Stimulated activated CD8-positive, alpha-beta memory T cell treated with anti-CD3 and anti-CD28 coated beads, Interleukin-15, amount 100 ng/mL, for 4 hours (primary cell): ENCODE results near the gene REX1BD.

Source experiments
- DNase-seq, 2 donors: peaks; one replicate each; pipeline ENCODE4 v3.0.0-alpha.2; 2020; ENCODE audit warnings: low read depth in 2 of 2

The REX1BD gene

DNA sequence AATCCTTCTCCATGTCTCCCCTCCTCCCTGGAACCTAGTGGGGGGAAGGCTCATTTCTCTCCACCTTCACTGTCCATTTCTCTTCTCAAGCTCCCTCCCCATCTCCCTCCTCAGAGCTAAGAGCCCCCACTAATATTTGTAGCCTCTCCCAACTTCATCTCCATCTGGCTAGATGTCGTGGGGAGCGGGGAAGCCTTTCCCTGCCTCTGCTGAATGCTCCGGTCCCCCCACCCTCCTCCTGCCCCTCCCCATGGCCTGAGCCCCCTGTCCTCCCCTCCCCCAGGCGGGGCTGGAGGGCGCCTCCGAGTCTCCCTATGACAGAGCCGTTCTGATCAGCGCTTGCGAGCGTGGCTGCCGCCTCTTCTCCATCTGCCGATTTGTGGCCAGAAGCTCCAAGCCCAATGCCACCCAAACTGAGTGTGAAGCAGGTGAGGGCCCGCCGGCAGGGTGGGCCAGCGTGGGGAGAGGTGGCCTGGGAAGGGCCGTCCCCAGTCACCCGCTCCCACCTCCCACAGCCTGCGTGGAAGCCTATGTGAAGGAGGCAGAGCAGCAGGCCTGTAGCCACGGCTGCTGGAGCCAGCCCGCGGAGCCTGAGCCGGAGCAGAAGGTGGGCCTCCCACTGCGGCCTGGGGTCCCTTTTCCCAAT, 25.1 kb downstream of the REX1BD start:
- no peak for DNase-seq

DNA sequence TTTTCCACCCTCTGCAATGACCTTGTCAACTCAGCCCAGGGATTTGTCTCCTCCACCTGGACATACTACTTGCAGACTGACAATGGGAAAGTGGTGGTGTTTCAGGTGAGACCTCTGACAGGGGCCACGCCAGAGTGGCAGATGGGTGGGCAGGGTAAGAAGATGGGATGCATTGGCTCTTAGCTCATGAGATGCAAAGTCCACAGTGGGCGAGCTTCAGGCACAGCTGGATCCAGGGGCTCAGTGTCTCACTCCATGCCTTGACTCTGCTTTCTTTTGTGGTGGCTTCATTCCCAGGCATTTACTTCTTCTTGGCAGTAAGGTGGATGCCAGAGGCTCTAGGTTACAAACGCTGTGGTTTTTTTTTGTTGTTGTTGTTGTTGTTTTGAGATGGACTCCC, 27.4 kb downstream of the REX1BD start:
- DNase-seq: no peak

DNA sequence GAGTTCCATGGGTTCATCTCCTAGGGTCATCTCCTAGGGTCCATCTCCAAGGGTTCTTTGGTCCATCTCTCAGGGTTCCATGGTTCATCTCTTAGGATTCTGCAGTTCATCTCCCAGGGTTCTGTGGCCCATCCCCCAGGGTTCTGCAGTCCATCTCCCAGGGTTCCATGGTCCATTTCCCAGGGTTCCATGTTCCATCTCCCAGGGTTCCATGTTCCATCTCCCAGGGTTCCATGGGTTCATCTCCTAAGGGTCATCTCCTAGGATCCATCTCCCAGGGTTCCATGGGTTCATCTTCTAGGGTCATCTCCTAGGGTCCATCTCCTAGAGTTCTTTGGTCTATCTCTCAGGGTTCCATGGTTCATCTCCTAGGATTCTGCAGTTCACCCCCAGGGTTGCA, 29.0 kb downstream of the REX1BD start:
- no peak for DNase-seq

DNA sequence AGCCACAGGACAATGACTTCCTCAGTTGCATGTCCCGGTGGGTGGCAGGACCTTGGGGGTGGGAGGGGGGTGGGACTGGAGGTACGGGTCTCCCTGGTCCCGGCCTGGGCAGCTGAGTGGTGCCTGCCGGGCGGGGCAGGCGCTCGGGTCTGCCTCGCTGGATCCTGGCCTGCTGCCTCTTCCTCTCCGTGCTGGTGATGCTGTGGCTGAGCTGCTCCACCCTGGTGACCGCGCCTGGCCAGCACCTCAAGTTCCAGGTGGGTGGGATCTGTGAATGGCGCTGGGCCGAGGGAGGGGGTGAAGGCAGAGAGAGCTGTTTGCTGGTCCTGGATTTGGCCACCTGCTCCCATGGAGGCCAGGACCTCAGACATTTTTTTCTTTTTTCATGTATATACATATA, 29.6 kb downstream of the REX1BD start:
- DNase-seq: no peak

DNA sequence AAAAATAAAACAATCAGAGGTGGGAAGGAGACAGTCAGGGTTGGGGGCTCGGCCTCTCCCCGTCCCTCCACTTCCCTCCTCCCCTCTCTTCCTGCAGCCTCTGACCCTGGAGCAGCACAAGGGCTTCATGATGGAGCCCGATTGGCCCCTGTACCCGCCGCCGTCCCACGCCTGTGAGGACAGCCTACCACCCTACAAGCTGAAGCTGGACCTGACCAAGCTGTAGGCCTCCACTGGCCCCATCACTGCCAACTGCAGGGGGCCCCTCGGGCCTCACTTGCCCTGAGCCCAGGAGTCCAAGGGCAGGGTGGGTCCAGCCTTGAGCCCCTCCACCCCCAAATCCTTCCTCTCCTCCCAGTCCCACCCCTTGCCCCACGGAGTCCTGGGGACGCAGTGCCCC, 31.7 kb downstream of the REX1BD start:
- DNase-seq: no peak

DNA sequence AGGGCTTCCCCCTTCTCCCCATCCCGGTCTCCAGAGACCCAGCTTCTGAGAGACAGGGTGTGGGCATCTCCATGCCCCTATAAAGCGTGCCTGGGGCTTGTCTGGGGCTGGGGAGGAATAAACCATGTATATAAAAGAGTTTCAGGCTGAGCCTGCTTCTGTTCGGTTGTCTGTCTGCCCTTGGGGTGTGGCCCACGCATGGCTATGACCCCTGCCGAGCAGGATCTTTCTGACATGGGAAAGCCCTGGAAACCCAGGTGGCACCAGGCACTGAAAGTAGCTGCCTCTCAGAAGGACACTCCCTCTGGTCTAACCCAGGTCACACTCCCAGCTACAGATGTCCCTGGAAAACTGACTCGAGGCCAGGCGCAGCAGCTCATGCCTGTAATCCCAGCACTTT, 32.3 kb downstream of the REX1BD start:
- DNase-seq: no peak

DNA sequence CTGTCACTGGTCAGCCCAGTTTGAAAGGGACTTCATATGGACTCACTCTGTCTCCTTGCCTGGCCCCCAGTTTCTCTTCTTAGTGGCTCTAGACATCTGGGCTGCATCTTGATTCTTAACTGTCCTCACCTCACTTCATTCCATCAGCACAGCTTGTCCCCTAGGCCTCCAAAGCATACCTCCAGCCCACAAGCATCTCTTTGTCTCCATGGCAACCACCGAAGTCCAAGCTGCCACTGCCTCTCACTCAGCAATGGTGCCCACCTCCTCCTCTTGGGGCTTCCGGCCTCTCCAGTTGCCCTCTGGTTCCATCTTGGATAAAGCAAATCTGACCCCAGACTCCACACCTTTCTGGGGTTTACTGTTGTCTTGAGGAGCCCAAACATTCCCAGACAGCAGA, 38.3 kb downstream of the REX1BD start:
- DNase-seq: no peak

DNA sequence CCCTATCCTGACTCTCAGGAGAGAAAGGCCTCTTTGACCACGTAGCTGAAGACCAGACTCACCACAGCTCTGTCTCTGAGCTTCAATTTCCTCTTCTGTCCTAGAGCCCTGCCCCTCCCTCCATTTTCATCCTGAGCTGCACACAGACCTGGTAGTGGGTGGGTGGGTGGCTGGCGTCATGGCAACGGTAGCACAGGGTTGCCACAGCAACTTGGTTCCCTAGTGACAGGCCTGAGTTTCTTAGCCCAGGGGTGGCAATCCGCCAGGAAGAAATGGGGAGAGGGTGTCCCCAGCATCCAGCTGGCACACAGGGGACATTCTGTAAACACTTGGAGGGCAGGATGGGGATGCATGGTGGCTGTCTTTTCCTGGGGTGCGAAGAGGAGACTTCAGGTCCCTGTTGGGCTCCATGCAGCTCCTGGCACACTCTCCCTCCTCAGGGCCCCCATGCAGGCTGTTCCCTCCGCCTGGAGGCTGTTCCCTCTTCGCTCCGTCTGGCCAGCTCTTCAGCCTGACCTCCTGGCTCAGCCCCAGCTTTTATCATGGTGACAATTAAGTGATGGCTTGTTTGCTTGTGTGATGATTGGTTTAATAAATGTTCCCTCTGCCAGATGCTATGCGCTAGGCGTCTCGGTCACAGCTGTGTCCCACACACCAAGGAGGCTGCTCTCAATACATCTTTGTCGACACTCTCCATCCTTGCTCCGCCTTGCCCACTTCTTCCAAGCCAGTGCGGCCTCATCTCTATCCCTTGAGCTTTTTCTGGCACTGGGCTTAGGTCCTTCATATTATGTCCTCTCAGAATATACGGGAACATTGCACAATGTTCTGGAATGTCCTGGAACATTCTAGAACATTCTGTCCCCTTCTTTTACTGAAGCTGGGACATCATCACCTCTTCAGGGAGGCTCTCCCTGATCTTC, 40.8 kb downstream of the REX1BD start:
- DNase-seq: no peak

DNA sequence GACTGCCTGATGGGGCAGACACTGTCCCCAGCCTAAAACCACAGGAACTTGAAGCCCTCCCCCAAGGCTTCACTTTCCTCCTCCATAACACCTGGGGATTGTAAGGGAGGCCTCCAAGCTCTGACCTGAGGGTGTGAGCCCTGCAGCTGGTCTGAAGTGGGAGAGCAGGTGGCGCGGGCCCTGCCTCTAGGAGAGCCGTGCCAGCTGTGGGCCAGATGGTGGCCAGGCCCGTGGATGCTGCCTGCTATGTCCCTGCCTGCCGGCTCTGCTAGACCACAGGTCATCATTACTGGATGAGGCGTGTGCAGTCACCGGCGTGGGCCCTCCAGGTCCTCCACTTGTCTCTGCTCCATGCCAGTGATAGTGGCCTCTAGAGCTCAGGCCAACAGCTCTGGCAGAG, 44.7 kb downstream of the REX1BD start:
- no peak for DNase-seq

DNA sequence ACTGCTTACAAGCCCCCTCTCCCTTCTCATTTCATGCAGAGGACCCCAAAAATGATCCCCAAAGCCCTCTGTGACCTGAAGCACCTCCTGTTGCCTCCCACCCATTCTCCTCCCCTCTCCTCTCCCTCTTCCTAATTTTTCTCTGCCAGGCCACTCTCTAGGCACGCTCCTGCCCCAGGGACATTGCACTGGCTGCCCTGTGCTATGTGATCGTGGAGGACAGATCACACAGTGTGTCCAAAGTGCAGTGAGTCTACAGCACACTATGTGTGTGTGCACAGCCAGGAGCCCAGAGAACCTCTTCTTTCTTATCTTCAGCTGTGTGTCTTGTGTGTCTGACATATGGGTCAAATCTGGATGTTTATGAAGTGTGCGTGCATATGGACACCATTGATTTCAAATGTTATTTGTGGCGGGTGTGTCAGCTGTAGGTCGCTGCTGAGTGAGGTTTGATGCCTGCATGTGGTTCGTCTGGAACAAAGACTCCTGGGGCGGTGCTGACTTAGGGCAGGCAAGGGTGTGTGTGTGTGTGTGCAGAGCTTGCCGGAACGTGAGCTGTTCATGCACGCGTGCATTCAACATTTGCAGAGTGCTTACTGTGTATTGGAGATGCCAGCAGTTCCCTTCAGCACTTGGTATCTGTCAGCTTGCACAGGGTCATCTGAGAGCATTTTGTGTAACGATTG, 46.2 kb downstream of the REX1BD start:
- no peak for DNase-seq

DNA sequence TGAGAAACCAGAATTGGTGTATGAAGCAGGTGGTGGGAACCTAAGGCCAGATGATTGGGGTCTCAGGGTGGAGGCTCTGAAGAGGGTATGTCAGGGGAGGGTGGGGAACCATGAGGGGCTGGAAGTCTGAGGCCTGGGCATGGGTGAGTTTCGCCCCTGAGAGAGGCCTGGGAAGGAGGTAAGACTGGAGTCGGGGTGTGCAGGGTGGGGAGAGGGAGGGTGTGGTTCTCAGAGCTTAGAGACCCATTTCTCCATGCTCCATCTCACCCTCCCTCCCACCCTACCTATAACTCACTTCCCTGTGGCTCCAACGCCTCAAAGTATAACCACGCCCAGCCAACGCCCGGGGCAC, 47.2 kb downstream of the REX1BD start:
- DNase-seq: no peak

DNA sequence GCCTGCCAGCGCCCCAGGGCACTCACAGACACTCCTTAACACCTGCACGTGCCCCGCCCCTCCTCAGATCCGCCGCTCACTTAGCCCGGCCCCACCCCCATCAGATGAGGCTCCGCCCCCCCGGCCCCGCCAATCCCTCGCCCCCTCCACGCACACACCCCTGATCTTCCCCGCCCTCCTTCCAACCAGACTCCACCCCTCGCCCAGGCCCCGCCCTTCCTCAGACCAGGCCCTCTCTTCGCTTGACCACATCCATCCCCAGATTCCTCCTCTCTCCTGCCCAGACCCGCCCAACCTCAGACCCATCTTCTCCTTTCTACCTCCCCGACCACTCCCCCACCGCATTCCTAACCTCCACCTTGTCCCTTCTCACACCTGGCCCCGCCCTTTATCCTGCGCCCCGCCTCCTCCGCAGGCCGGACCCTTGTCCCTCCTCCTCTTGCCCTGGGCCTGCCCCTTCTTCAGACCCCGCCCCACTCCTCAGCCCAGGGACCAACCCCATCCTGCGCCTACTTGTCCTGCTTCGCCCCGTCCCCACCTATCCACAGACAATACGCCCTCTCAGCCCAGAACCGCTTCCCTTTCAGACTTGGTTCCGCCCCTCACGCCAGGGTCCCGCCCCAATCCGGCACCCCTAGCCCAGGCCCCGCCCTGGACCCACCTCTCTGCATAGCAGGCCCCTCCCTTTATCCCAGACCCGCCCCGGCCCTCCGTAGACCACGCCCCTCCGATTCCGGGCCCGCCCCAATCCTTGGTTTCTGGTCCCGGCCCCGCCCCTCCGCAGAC, 47.8 kb downstream of the REX1BD start:
- DNase-seq: peak; percentile 94 to 96

DNA sequence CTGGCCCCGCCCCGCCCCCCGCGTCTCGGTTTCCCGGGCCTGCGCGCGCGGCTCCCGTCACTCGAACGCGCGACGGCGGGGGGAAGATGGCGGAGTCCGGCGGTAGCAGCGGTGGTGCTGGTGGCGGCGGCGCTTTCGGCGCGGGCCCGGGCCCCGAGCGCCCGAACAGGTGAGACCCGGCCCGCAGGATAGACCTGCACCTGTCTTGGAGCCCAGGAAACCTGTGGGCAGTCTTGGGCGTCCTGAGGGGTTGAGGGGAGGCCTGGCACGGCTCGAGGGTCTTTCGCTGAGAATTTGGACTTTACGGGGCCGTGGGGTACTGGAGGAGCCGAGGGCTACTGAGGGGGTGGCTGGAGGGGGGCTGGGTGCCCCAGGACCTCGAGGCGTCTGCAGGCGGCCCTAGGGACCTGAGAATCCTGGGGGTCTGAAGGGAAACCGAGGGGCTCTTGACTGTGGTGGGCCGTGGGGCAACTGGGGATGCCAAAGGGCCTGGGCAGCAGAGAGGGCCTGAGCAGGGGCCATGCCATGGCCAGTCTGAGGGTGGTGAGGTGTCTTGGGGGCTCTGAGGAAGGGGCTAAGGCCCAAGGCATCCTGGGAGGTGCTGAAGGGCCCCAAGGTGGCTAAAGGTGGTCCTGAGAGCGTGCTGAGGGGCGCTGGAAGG, 48.5 kb downstream of the REX1BD start, which contains the start of gene KLHL26:
Gene KLHL26 (plus strand): TSS at position 60 of the 661 bp plus-strand sequence. CDS start 27 bp downstream, at position 87.
- DNase-seq: no peak

DNA sequence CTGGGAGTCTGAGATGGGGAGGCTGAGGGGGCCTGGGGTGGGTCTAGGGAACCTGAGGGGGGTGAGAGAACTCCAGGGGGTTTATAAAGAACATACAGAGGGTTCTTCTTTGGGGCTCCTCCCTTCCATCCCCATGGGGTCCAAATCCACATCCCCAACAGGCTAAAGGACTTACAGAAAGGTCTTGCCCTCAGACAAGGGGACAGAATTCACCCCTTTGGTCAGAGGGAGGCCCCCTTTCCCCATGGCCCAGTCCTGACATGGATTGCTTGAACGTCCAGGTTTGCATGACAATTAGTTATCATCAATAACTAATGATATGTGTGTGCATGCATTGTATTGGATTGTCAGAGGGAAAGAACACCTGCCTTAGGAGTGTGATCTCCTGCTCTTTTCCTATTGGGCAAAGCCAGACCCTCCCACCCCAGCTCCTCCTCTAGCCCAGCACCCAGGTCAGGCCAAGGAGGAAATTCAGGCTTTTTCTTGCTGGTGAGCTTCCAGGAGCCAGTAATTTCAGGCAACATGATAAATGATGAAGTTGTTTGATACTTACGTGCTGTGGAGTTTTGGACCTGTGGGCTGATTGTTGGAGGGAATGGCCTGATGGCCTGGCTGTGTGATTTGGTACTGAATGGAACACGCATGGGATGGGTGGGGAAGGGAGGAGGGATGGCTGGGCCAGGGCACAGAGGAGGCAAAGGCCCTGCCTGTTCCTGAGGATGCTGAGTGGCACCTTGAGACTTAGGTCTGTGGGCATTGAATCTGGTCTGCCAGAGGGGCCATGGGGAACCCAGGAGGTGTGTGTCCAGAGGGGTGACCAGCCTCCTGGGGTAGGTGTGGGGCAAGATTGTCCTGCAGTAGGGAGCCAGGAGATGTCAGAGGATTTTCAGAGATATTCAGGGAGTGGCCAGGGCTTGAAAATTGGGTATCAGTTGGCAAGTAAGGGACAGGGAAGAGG, 49.4 kb downstream of the REX1BD start:
- no peak for DNase-seq

DNA sequence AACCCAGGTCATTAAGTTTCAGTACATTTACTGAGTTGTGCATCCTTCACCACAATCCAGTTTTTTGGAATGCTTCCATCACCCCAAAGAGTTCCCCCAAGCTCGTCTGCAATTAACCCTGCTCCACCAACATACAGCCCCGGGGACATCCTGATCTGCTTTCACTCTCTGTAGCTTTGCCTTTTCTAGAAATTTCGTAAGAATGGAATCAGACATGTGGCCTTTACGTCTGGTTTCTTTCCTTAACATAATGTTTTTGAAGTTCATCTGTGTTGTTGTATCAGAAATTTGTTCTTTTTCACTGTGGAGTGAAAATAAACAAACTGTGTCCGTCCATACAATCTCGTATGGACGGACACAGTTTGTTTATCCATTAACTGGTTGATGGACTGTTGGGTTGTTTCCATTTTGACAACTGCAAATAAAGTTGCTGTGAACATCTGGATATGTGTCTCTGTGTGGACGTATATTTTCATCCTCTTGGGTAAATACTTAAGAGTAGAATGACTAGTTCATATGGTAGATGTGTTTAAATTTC, 51.2 kb downstream of the REX1BD start:
- DNase-seq: no peak
